ENCODE results near the gene TMPRSS13.

Gene TMPRSS13

DNA sequence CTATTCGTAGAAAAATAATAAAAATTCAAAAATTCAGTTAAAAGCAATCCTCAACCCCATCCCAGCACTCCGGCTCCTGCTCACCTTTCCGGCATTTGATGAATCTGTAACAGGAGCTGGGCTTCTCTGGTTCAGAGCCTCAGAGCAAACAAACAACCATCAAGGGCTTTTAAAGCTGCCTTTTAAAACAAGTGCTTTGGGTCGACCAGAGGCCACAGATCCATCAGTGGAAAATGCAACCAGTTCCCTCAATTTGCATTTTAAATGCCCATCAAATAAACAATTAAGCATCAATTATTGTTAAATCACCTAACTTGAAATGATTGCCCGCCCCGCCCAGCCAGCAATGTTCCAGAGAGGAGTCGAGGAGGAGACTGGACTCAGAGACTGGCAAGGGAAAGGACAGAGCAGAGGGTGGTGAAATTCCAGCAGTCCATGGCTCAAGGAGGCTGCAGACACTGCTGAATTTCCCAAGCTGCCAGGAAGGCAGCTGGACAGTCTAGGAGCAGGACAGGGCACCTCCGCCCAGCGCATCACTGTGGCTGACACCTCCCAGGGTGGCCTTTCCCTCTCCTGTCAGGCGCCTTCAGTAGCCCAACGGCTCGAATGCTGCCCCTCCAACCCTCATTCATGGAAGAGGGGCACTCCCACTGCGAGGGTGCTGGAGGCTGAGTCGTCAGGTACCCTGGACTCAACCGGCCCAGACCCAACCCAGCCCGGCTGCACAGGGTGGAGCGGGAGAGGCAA, 60.2 kb downstream of the TMPRSS13 start:
- no peak overlapping the region for H3K4me3 ChIP-seq (ENCODE audit: low read depth, low read length)
- TF ChIP-seq, protein P1, sequence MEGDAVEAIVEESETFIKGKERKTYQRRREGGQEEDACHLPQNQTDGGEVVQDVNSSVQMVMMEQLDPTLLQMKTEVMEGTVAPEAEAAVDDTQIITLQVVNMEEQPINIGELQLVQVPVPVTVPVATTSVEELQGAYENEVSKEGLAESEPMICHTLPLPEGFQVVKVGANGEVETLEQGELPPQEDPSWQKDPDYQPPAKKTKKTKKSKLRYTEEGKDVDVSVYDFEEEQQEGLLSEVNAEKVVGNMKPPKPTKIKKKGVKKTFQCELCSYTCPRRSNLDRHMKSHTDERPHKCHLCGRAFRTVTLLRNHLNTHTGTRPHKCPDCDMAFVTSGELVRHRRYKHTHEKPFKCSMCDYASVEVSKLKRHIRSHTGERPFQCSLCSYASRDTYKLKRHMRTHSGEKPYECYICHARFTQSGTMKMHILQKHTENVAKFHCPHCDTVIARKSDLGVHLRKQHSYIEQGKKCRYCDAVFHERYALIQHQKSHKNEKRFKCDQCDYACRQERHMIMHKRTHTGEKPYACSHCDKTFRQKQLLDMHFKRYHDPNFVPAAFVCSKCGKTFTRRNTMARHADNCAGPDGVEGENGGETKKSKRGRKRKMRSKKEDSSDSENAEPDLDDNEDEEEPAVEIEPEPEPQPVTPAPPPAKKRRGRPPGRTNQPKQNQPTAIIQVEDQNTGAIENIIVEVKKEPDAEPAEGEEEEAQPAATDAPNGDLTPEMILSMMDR (tag by site-specific recombination; IDR thresholded peaks at IDR 0.05), result no peak
- TF ChIP-seq ZNF596 (tag by site-specific recombination; IDR thresholded peaks at IDR 0.05), result no peak
- TF ChIP-seq, protein P2, sequence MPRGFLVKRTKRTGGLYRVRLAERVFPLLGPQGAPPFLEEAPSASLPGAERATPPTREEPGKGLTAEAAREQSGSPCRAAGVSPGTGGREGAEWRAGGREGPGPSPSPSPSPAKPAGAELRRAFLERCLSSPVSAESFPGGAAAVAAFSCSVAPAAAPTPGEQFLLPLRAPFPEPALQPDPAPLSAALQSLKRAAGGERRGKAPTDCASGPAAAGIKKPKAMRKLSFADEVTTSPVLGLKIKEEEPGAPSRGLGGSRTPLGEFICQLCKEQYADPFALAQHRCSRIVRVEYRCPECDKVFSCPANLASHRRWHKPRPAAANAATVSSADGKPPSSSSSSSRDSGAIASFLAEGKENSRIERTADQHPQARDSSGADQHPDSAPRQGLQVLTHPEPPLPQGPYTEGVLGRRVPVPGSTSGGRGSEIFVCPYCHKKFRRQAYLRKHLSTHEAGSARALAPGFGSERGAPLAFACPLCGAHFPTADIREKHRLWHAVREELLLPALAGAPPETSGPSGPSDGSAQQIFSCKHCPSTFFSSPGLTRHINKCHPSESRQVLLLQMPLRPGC (tag by site-specific recombination; IDR thresholded peaks at IDR 0.05), result no peak
- TF ChIP-seq ZNF112 (tag by site-specific recombination; IDR thresholded peaks at IDR 0.05), result no peak
- no peak for TF ChIP-seq ZNF394 (tag by site-specific recombination; IDR thresholded peaks at IDR 0.05; ENCODE audit: borderline replicate concordance)
- no peak for TF ChIP-seq TCF7L2 (IDR thresholded peaks at IDR 0.05; ENCODE audit: borderline replicate concordance, low read depth, low read length)
- TF ChIP-seq MZF1 (tag by site-specific recombination; IDR thresholded peaks at IDR 0.05; ENCODE audit: borderline replicate concordance), result no peak
- TF ChIP-seq ZNF362 (tag by site-specific recombination; IDR thresholded peaks at IDR 0.05), result no peak
- no peak for TF ChIP-seq SP3 (tag by site-specific recombination; IDR thresholded peaks at IDR 0.05)
- no peak for TF ChIP-seq ZNF423 (tag by site-specific recombination; IDR thresholded peaks at IDR 0.05)
- no peak for TF ChIP-seq ZNF692 (tag by site-specific recombination; IDR thresholded peaks at IDR 0.05)
- no peak for TF ChIP-seq ZBTB10 (tag by site-specific recombination; IDR thresholded peaks at IDR 0.05)
- no peak for TF ChIP-seq ZNF211 (tag by site-specific recombination; IDR thresholded peaks at IDR 0.05; ENCODE audit: low read depth)
- TF ChIP-seq ZFP69B (tag by site-specific recombination; IDR thresholded peaks at IDR 0.05), result no peak
- no peak for TF ChIP-seq ZNF266 (tag by site-specific recombination; IDR thresholded peaks at IDR 0.05; ENCODE audit: low read depth)
- no peaks in the 10 kb centered on the region for H3K9me3 ChIP-seq (ENCODE audit: control insufficient read depth, insufficient read depth, low read depth, low read length)
- POLR2A ChIA-PET, result no interaction called here
- no peak overlapping the region for H3K27ac ChIP-seq (ENCODE audit: extremely low read depth, low read depth, low read length)
- H3K36me3 ChIP-seq (ENCODE audit: control insufficient read depth in 2 of 2, insufficient read depth in 1 of 2, low read length in 2 of 2), result no peaks in the 10 kb centered on the region
- no peaks in the 10 kb centered on the region for H3K4me1 ChIP-seq (ENCODE audit: control insufficient read depth, insufficient read depth, low read length)
- CTCF ChIA-PET, result interaction anchor here (0.5 to 1.6 kb wide), 2 partner anchors 50 to 185 kb away, joined by 3 read pairs; no protein-coding TSS in a partner anchor

DNA sequence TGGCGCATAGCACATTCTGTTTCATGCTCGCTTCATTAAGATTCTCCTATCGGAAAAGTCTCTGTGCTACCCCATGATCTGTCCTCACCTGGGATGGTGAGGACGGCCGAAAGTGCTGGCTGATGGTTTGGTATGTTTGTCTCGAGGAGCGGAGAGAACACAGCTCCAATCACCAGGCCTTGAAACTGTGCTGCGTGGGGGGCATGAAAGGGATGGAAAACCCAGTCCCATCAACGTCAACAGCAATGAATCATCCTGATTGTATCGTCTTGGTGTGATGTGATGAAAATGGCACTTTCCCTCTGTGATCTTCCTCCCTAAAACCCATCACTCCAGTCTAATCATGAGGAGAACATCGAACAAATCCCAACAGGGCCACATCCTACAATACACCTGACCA, 61.1 kb downstream of the TMPRSS13 start:
- CTCF ChIA-PET, result interaction anchor here (1.6 kb wide), 1 partner anchor 49 kb away, joined by 3 read pairs; no protein-coding TSS in a partner anchor
- no peak for TF ChIP-seq ZNF768 (tag by site-specific recombination; IDR thresholded peaks at IDR 0.05)
- TF ChIP-seq ZNF37A (tag by site-specific recombination; IDR thresholded peaks at IDR 0.05), result no peak
- TF ChIP-seq MEIS1 (CRISPR knock-in tag; IDR thresholded peaks at IDR 0.05; ENCODE audit: borderline replicate concordance), result no peak
- TF ChIP-seq ZNF280C (tag by site-specific recombination; IDR thresholded peaks at IDR 0.05), result no peak
- TF ChIP-seq ZNF560 (tag by site-specific recombination; IDR thresholded peaks at IDR 0.05; ENCODE audit: borderline replicate concordance), result no peak
- TF ChIP-seq ZNF510 (tag by site-specific recombination; IDR thresholded peaks at IDR 0.05; ENCODE audit: insufficient replicate concordance), result no peak
- TF ChIP-seq ZNF302 (tag by site-specific recombination; IDR thresholded peaks at IDR 0.05; ENCODE audit: low read depth), result no peak
- TF ChIP-seq ZNF561 (tag by site-specific recombination; IDR thresholded peaks at IDR 0.05; ENCODE audit: borderline replicate concordance), result no peak

More for the DNA sequence above, 61.1 kb downstream of the TMPRSS13 start:
- H3K9me3 ChIP-seq (ENCODE audit: control insufficient read depth, insufficient read depth, low read depth, low read length), result no peaks in the 10 kb centered on the region
- H3K4me3 ChIP-seq (ENCODE audit: low read depth, low read length), result no peak overlapping the region
- no peaks in the 10 kb centered on the region for H3K4me1 ChIP-seq (ENCODE audit: control insufficient read depth, insufficient read depth, low read length)
- POLR2A ChIA-PET, result no interaction called here
- H3K27ac ChIP-seq (ENCODE audit: extremely low read depth, low read depth, low read length), result no peak overlapping the region
- no peaks in the 10 kb centered on the region for H3K36me3 ChIP-seq (ENCODE audit: control insufficient read depth in 2 of 2, insufficient read depth in 1 of 2, low read length in 2 of 2)

Data from HEK293 (cell line).